H7 (cell line): ENCODE measurements around the gene YWHAG. TPM values are rescaled to one million over a fixed set of nuclear protein-coding genes. Genes with fewer than 3 reads are reported as not detected.
"Not testable (repeated sequence)": the region's sequence is repeated elsewhere in the genome, so short reads cannot be mapped to it uniquely, and the experiment has no call there.

ENCODE experiments used
- DNase-seq: peaks from one replicate; pipeline ENCODE4 v3.0.0; 2012
- H3K27me3 ChIP-seq: 2 replicates; pipeline ENCODE4 v1.6.0; 2011; ENCODE audit warnings: mild to moderate bottlenecking, low read length; ENCODE audit not compliant: control insufficient read depth, insufficient read depth
- H3K36me3 ChIP-seq: replicated peaks from 2 replicates; pipeline ENCODE4 v1.5.1; 2011; ENCODE audit warnings: low read length; ENCODE audit not compliant: control insufficient read depth, insufficient read depth
- H3K4me3 ChIP-seq: 2 replicates; pipeline ENCODE4 v1.5.1; 2011; ENCODE audit warnings: low read depth, mild to moderate bottlenecking, control low read depth, low read length, moderate library complexity; ENCODE audit not compliant: insufficient read depth
- total RNA-seq: library from RNA; depleted of rRNA; stranded (reverse); fragments of >200 nt; shearing (Covaris generic); gene quantifications from 2 replicates; pipeline ENCODE4 v1.2.3, GENCODE V29; 2014; rRNA removed

Gene YWHAG
- 83.2 and 91.8 TPM in 2 replicates for total RNA-seq

- DNase-seq: peak; percentile 95
- peaks cover 15% of the 10 kb centered on the region for H3K36me3 ChIP-seq
- peak within 1 kb of the TSS; percentile 98 for H3K4me3 ChIP-seq
- no peaks in the 10 kb centered on the region for H3K27me3 ChIP-seq
These were observed at the start of gene YWHAG for GRCh38 chr7:76358481-76359110. YWHAG (minus strand) TSS chr7:76358991; CDS start chr7:76358808, 183 bp downstream.

- H3K4me3 ChIP-seq: no peak overlapping the region
- DNase-seq: no peak
- H3K27me3 ChIP-seq: no peaks in the 10 kb centered on the region
- no peaks in the 10 kb centered on the region for H3K36me3 ChIP-seq
These were observed 49.4 kb upstream of the YWHAG start for GRCh38 chr7:76408121-76408560.

- DNase-seq: no peak
- Histone ChIP-seq H3K27me3 (no peaks in the 10 kb centered on the region), H3K36me3 (no peaks in the 10 kb centered on the region), H3K4me3 (no peak overlapping the region)
These were observed 48.9 kb upstream of the YWHAG start for GRCh38 chr7:76407718-76408117.

- no peaks in the 10 kb centered on the region for H3K27me3 ChIP-seq
- no peaks in the 10 kb centered on the region for H3K36me3 ChIP-seq
- DNase-seq: no peak
- H3K4me3 ChIP-seq: no peak overlapping the region
These were observed 46.9 kb upstream of the YWHAG start for GRCh38 chr7:76405738-76406137.

GRCh38 chr7:76403780-76404494 lies 45.1 kb upstream of the YWHAG start:
- H3K4me3 ChIP-seq: no peak overlapping the region
- peak; percentile 27 for DNase-seq
- no peaks in the 10 kb centered on the region for H3K27me3 ChIP-seq
- no peaks in the 10 kb centered on the region for H3K36me3 ChIP-seq

- DNase-seq, H3K36me3 ChIP-seq, H3K4me3 ChIP-seq, H3K27me3 ChIP-seq: not testable (repeated sequence)
These were observed 44.3 kb upstream of the YWHAG start for GRCh38 chr7:76403097-76403496.

DNA sequence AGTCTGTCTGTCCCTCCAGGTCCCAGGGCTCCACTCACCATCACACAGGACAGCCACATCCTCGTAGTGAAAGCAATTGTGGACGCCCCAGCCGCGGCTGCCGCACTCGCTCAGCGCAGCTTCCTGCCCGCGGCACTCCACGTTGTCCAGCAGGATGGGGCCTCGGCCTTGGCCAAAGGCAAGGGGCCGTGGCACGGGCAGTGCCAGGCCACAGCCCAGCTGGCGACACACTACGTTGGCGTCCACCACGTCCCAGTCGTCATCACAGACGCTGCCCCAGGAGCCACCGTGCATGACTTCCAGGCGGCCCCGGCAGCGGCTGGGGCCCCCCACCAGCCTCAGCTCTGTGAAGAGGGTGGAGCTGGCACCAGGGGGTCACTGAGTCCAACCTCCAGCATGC lies 41.5 kb upstream of the YWHAG start:
- H3K4me3 ChIP-seq: no peak overlapping the region
- no peaks in the 10 kb centered on the region for H3K36me3 ChIP-seq
- H3K27me3 ChIP-seq: no peaks in the 10 kb centered on the region; the same call in 1 of the 2 replicates
- peak; percentile 33 for DNase-seq

DNA sequence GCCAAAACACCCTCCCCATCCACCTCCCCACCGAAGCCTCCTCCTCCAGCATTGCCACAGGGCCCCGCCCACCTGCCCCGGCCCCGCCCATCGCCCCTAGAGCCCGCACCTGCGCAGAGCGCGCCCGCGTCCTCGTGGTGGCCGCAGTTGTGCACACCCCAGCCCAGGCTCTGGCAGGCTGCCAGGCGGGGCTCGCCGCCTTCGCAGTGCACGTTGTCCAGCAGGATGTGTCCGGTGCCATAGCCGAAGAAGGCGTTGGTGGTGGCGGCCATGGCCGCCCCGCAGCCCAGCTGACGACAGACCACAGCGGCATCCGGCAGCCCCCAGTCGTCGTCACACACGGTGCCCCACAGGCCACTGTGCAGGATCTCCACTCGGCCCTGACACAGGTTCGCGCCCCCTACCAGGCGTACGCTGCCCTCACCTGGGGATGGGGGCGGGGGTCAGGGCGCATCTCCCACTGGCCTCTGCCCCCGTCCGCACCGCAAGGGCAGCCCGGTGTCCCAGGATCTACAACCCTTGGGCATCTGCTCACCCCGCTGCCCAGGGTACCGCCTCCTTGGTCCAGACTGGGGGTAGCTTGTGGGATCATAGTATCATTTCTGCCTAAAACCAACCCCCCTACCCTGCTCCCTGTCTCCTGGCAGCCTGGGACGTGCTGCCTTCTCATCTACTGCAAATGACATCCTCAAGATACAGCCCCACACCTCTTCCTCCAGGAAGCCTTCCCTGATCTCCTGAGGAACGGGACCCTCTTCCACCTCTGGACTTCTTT lies 38.8 kb upstream of the YWHAG start:
- H3K27me3 ChIP-seq: no peaks in the 10 kb centered on the region; the same call in 1 of the 2 replicates
- H3K4me3 ChIP-seq: peak overlapping the region; percentile 36
- no peaks in the 10 kb centered on the region for H3K36me3 ChIP-seq
- DNase-seq: peak; percentile 96

- no peak for DNase-seq
- H3K36me3 ChIP-seq: no peaks in the 10 kb centered on the region
- H3K4me3 ChIP-seq: no peak overlapping the region
- no peaks in the 10 kb centered on the region; the same call in 1 of the 2 replicates for H3K27me3 ChIP-seq
These were observed 38.1 kb upstream of the YWHAG start for GRCh38 chr7:76396864-76397263.

DNA sequence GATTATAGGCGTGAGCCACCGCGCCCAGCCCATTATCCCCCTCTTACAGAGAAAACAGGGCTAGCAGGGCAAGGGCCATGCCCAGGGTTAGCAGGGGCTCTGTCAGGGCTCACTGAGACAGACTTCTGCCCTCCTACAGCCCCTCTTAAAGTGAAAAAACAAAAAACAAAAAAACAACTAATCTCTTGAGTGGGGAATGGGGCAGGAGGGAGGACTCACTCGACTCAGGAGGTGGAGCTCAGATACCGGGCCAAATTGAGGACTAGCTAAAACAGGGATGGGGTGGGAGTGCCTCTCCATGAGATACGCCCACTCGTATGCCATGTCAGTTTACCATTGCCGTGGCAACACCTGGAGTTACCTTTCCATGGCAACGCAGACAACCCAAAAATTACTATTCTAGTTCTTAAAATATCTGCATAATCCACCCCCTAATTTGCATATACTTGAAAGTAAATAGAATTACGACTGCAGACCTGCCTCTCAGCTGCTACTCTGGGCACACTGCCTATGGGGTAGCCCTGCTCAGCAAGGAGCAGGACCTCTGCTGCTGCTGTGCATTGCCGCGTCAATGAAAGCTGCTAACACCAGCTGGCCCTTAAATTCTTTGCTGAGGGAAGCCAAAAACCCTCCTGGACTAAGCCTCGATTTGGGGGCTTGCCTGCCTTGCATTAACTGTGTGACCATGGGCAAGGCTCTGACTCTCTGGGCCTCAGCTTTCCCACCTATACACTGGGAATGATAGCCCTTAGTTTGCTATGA lies 37.4 kb upstream of the YWHAG start:
- Histone ChIP-seq H3K27me3 (no peaks in the 10 kb centered on the region; the same call in 1 of the 2 replicates), H3K4me3 (no peak overlapping the region), H3K36me3 (no peaks in the 10 kb centered on the region)
- peak; percentile 73 for DNase-seq

DNA sequence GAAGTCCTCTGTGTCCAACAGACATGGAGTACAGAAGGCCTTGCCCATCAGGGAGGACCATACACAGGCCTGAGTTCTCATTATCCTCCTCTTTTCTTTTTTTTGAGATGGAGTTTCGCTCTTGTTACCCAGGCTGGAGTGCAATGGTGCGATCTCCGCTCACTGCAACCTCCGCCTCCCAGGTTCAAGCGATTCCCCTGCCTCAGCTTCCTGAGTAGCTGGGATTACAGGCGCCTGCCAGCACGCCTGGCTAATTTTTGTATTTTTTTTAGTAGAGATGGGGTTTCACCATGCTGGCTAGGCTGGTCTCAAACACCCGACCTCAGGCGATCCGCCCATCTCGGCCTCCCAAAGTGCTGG lies 36.8 kb upstream of the YWHAG start:
- DNase-seq, H3K27me3 ChIP-seq, H3K4me3 ChIP-seq, H3K36me3 ChIP-seq: not testable (repeated sequence)

- Histone ChIP-seq H3K36me3 (no peaks in the 10 kb centered on the region), H3K27me3 (no peaks in the 10 kb centered on the region; the same call in 1 of the 2 replicates), H3K4me3 (no peak overlapping the region)
- DNase-seq: peak; percentile 19
These were observed 36.2 kb upstream of the YWHAG start for GRCh38 chr7:76394957-76395356.

DNA sequence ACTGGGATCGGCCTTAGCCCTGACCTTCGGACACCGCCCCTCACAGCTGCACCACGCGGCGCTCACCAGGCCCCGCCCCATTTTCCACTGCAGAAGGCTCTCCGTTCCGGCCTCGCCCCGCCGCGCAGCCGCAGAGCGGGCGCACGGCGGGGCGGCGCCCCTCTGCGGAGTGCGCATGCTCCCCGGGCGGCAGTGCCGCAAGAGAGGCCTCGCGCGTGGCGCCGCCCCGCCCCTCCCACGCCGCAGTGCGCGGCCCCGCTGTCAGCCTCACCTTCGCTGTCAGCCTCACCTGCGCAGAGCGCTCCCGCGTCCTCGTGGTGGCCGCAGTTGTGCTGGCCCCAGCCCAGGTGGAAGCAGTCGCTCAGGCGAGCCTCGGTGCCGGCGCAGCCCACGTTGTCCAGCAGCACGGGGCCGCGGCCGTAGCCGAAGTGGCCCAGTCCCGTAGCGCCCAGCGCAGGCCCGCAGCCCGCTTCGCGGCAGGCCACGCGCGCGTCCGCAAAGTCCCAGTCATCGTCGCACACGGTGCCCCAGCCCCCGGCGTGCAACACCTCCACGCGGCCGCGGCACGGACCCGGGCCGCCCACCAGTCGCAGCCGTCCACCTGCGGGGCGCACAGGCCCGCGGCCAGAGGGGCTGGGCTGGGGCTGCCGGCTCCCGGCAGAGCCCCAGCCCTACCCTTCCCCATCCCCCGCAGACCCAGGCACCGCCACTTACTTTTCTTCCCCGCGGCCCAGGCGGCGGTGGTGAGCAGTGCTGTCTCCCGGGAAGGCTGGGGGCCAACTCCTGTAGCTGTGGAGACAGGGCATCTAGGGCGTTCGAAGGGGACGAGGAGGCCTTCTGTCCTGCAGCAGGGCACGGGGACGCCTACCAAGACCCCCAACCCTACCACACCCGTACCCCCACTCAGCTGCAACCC lies 34.6 kb upstream of the YWHAG start:
- DNase-seq: peak; percentile 97
- no peaks in the 10 kb centered on the region for H3K36me3 ChIP-seq
- peak overlapping the region; percentile 82 for H3K4me3 ChIP-seq
- no peaks in the 10 kb centered on the region; the same call in 1 of the 2 replicates for H3K27me3 ChIP-seq
